SKM-1 treated with dmso at 0.1 percent for 144 hours (cell line): ENCODE data around the gene ZSCAN9.

Experiments
- DNase-seq: peaks from one replicate; lab custom pipeline; 2025; ENCODE audit not compliant: unreplicated experiment; lab: John Stamatoyannopoulos, UW

The ZSCAN9 gene

GRCh38 chr6:28225056-28225834 lies at the start of gene ZSCAN9:
Gene ZSCAN9, plus strand, starts transcription at chr6:28225275. Its CDS starts 1,810 bp downstream, at chr6:28227085.
- DNase-seq = peak; percentile 47

GRCh38 chr6:28176373-28176772 lies 48.7 kb upstream of the ZSCAN9 start:
- DNase-seq = no peak

GRCh38 chr6:28182255-28182654 lies 42.8 kb upstream of the ZSCAN9 start:
- DNase-seq = no peak

GRCh38 chr6:28188111-28188979 lies 36.7 kb upstream of the ZSCAN9 start:
- DNase-seq = no peak

DNA sequence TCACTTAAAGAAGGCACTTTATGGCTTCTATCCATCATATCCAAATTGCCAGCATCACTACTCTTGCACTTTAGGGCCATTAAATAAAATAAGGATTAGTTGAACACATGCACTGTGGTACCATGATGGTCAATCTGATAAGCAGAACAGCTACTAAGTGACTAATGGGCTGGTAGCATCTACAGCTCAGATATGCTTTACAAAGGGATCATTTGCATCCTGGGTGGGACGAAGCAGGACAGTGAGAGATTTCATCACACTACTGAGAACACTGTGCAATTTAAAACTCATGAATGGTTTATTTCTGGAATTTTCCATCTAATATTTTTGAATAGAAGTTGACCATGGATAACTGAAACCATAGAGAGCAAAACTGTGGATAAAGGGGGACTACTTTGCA lies 25.1 kb upstream of the ZSCAN9 start:
- DNase-seq = no peak

DNA sequence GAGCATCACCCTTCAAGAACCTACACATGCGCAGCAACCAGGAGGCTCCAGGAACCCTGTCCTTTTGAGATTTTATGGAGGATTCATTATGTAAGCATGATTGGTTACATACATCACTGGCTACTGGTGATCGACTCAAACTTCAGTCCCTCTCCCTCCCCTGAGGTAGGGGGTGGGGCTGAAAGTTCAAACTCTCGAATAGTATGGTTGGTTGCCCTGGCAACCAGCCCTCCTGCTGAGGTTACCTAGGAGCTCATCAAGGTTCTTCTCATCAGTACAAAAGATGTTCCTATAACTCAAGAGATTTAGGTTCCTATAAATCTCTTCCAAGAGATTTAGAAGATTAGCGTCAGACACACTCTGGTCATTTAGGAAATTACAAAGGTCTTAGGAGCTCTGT lies 21.9 kb upstream of the ZSCAN9 start:
- DNase-seq = no peak

DNA sequence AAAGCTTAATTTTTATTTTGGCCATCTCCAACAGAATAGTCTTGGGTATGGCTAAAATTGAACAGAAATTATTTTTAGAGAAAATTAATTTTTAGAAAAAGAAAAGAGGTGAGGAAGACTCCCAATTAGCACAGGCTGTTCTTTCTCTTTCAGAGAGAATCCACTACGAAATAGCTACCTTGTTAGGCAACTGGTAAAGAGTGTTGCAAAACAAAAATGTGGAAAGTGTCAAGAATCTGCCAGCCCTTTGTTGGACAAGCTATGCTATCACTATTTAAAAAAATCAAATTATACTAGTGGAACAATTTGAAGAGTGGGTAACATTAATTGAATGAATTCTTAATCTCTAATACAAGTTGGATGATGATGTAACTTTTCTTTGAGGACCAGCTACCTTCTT lies 19.2 kb upstream of the ZSCAN9 start:
- DNase-seq = peak; percentile 21

GRCh38 chr6:28206527-28206926 lies 18.5 kb upstream of the ZSCAN9 start:
- DNase-seq = no peak

DNA sequence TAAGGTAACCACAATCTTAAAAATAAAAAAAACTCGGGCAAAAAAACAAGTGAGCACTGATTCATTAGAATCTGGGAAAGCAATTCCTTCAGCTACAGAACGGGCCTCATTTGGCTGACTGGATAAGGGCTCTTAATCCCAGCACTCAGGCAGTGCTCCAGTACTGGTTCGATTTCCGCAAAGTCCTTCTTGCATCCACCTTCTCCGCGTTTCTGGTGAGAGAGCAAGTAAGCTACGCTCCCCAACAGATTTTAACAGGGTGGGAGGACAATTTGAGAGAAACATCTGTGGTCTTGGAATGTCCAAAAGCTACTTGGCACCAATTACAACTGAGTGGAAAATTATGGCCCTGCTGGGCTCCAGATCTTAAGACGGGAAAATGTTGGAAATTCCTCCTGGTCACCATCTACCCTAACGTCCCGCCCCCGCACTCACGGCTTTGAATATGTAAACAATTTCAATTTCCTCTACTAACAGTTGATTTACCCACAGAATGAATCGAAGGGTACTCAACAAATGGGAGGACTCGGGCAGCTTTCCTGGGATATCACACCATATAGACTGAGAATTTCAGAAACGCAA lies 18.1 kb upstream of the ZSCAN9 start:
- DNase-seq = no peak

- DNase-seq = no peak
Measured at GRCh38 chr6:28207510-28208110, 17.5 kb upstream of the ZSCAN9 start.

- DNase-seq = no peak
Measured at GRCh38 chr6:28208111-28208659, 16.9 kb upstream of the ZSCAN9 start.

DNA sequence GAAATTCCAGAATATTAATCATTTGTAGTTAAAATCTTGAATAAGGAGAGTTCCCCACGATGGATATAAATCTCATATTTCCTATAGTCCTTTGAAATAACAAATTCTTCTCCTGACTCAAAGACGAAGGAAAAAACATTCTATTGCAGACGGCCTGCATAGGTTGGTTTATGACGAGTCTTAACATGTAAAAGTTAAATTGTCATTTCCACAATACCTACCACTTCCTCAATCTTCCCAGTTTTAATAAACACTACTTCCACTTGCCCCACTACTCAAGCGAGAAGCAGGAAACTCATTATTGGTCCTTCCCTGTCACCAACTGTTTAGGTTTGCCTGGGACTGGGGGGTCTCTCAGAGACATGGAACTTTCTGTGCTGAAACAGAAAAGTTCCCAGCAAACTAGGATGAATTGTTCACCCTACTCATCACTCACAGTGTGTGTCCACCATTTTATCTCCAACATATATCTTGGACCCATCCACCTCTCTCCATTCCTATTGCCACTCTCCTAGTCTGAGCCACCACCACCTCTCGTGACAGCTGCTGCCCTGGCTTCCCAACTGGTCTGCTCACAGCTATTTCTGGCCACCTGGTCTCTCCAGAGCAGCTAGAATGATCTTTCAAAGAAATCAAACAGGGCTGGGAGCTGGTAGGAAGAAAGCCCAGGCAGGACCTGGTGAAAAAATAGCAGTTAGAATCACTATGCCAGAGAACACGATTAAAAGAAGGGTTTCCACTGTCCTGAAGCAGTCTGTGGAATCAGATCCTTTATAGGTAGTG lies 15.1 kb upstream of the ZSCAN9 start:
- peak; percentile 36 for DNase-seq

GRCh38 chr6:28211840-28212509 lies 13.1 kb upstream of the ZSCAN9 start:
- no peak for DNase-seq

- DNase-seq = no peak
Measured at GRCh38 chr6:28212510-28213212, 12.4 kb upstream of the ZSCAN9 start.

- no peak for DNase-seq
Measured at GRCh38 chr6:28213213-28213523, 11.9 kb upstream of the ZSCAN9 start.

GRCh38 chr6:28215425-28215824 lies 9.7 kb upstream of the ZSCAN9 start:
- DNase-seq = no peak

GRCh38 chr6:28217890-28218289 lies 7.2 kb upstream of the ZSCAN9 start:
- no peak for DNase-seq

DNA sequence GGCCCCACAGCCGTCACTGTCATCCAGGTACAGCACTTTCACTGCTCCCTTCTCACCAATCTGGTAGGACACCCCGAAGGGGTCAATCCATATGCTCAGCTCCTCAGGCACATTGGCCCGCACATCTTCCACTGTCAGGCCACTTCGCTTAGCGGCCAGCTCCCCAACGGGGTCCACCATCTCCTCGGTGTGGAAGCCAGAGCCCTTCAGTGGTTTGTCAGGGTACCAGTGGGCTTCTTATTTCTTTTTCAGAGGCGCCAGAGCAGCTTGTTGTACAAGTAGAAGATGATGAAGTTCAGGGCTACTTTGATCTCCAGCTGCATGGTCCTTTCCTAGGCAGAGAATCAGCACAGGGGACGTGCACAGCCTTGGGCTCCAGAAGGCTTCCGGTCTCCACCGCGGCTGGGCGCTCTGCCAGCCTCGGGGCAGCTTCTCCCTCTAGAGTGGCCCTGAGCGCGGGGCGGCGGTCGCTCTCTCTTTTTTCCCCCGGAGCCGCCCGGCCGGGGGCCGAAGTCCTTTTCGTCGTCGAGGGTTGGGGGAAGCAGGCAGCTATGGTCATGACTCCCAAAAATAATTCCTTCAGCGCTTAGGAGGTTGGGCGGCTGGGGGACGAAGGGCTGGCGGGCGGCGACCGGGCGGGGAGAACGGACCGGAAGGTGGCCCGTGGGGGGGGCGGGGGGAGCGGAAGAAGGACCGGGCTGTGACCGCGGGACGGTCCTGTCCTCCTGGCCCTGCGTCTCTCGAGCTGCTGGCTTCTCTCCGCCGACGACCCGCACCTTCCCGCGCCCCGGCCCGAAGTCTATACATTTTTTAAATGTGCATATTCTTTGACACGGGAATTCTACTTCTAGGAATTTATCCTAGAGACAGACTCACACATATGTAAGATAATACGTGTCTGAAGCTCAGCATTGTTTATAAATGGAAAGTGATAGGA lies 6.5 kb upstream of the ZSCAN9 start:
- peak; percentile 36 for DNase-seq
